IMR-90 (cell line): Measurements from ENCODE around the gene BLTP1.

ENCODE experiments used
- CEBPB ChIP-seq: IDR thresholded peaks from 2 replicates; pipeline ENCODE4 v1.6.1; 2012; ENCODE audit warnings: low read depth, low read length, improper control_type of control experiment
- CTCF ChIP-seq: conservative IDR thresholded peaks from 2 replicates; pipeline ENCODE4 v1.5.1; 2012; ENCODE audit warnings: mild to moderate bottlenecking, low read depth, low read length, improper control_type of control experiment
- POLR2A ChIP-seq: IDR thresholded peaks from 2 replicates; pipeline ENCODE4 v1.6.1; 2012; ENCODE audit warnings: mild to moderate bottlenecking, low read depth, low read length

DNA sequence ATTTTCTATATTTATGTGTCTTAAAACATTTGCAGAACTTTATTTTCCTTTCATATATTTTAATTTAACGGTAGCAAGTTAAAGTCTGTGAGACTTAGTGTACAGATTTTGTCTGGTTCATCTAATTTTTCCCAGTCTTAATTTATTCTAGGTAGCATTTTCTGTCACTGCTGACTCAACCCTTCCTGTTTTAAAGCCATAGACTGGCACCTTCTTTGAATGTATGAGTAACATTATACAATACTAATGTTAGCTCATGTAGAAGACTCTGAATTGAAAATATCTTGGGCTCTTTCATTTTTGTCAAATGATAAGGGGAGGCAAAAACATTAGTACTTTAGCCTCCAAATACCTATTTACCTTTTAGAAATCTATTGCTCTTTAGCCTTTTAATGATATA lies 43.6 kb downstream of the BLTP1 start:
- no peak for TF ChIP-seq CTCF
- no peak for TF ChIP-seq POLR2A
- TF ChIP-seq CEBPB = no peak
